ENCODE measurements around the gene HLA-DOA. TPM values are rescaled to one million over a fixed set of nuclear protein-coding genes. Genes with fewer than 3 reads are reported as not detected.

The HLA-DOA gene
- total RNA-seq, 1 experiment from 2014 or later: 13.6 TPM

DNA sequence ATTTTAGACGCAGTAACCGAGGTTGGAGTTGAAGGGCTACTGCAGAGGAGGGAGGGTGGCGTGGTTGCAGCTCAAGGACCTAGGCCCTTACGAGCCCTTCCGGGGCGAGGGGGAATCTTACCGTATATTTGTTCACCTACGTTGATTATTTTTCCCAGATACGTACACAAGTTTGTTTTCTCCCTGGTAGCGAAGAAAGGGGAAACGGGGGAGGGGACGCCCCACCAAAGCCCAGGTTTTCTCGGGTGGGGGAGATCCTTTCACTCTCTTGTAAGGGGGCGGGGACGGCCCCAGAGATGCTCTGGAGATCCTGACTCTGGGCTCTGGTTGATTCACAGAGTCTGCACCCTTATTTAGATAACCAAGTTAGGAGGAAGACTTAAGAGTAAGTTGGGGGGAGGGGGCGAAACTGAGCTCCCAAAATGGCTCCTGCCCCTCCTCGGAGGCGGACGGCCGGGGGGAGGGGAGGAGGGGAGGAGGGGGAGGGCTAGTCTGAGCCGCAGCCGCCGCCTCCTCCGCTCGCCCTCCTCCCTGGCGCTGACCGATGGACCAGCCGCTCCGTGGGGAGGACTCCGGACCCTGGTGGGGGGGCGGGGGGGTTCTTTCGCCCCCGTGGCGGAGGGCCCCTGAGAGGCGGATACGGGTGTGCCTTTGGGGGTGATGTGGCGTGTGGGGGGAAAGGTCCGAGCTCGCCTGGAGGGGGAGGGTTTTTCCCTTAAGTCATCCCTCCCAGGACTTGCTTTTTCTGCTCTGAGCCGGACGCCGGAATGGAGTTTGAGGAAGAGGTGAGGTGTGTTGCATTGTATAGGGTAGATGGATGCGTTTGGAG lies 38.8 kb downstream of the HLA-DOA start:
- H3K27ac Mint-ChIP-seq: peak overlapping the region; percentile 100
- ATAC-seq: 0 out of 2 replicates have a peak, but pooled peaks have one; percentile 0

More for the DNA sequence above, 38.8 kb downstream of the HLA-DOA start:
- POLR2A ChIA-PET: interaction anchor here (0.6 to 7.0 kb wide), 17 partner anchors 12 to 1979 kb away, joined by 3 to 146 read pairs (median 5); partner anchors contain the start of genes HLA-DMA, HLA-DMB, HMGA1 and PSMB8
- Mint-ChIP-seq H3K9me3 (no peaks in the 10 kb centered on the region), H3K36me3 (peaks cover 55% of the 10 kb centered on the region), H3K27me3 (ENCODE audit: low read depth) (peaks cover 4% of the 10 kb centered on the region; the same call in 1 of the 2 replicates), H3K4me3 (peak overlapping the region; percentile 98), H3K4me1 (peaks cover 24% of the 10 kb centered on the region)
- peak; percentile 78 for DNase-seq (ENCODE audit: low spot score)
- CTCF ChIA-PET: interaction anchor here (0.7 to 11.8 kb wide), 11 partner anchors 14 to 698 kb away, joined by 3 to 205 read pairs (median 6); partner anchors contain the start of genes HLA-DMA and TAP2
- TF ChIP-seq, protein P1, sequence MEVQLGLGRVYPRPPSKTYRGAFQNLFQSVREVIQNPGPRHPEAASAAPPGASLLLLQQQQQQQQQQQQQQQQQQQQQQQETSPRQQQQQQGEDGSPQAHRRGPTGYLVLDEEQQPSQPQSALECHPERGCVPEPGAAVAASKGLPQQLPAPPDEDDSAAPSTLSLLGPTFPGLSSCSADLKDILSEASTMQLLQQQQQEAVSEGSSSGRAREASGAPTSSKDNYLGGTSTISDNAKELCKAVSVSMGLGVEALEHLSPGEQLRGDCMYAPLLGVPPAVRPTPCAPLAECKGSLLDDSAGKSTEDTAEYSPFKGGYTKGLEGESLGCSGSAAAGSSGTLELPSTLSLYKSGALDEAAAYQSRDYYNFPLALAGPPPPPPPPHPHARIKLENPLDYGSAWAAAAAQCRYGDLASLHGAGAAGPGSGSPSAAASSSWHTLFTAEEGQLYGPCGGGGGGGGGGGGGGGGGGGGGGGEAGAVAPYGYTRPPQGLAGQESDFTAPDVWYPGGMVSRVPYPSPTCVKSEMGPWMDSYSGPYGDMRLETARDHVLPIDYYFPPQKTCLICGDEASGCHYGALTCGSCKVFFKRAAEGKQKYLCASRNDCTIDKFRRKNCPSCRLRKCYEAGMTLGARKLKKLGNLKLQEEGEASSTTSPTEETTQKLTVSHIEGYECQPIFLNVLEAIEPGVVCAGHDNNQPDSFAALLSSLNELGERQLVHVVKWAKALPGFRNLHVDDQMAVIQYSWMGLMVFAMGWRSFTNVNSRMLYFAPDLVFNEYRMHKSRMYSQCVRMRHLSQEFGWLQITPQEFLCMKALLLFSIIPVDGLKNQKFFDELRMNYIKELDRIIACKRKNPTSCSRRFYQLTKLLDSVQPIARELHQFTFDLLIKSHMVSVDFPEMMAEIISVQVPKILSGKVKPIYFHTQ (CRISPR knock-in tag; IDR thresholded peaks at IDR 0.05): peak; percentile 69; the same call in 1 of the 2 replicates
- TF ChIP-seq, protein P2, sequence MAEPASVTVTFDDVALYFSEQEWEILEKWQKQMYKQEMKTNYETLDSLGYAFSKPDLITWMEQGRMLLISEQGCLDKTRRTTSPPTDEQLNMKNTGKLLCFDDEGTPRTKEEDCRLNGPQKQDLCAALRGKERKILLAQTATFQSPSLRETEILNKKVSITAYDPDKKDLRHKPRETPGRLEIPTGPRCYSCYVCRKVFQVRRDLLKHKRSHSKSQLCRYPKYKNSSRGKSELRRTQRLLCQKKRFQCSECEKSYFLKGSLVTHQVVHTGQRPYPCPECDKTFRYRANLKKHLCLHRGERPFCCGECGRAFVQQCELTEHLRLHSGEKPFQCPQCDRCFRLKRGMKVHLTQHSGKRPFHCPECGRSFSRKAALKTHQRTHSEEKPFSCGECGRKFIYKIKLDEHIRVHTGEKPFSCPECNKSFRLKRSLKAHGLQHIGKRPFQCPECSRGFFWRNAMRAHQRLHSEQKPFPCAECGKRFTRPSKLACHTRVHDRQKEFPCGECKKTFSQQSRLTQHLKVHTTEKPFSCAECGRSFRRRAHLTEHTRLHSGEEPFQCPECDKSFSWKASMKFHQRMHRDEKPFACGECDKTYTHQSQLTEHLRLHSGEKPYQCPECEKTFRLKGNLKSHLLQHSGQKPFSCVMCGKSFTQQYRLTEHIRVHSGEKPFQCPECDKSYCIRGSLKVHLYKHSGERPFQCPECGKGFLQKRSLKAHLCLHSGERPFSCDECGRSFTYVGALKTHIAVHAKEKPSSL (CRISPR knock-in tag; conservative IDR thresholded peaks at IDR 0.05): peak; percentile 63
- TF ChIP-seq EMX1 (CRISPR knock-in tag; IDR thresholded peaks at IDR 0.05) (peak; percentile 21; the same call in 1 of the 2 replicates), TP53 (CRISPR knock-in tag; IDR thresholded peaks at IDR 0.05) (no peak), ZNF671 (CRISPR knock-in tag; IDR thresholded peaks at IDR 0.05) (0 out of 2 replicates have a peak, but pooled peaks have one; percentile 49), PRRX2 (CRISPR knock-in tag; IDR thresholded peaks at IDR 0.05) (0 out of 2 replicates have a peak, but pooled peaks have one; percentile 71), GTF2I (CRISPR knock-in tag; conservative IDR thresholded peaks at IDR 0.05) (no peak), NFE2L1 (CRISPR knock-in tag; IDR thresholded peaks at IDR 0.05) (peak; percentile 75), TEAD4 (CRISPR knock-in tag; IDR thresholded peaks at IDR 0.05) (0 out of 2 replicates have a peak, but pooled peaks have one; percentile 27), ESRRA (CRISPR knock-in tag; IDR thresholded peaks at IDR 0.05; ENCODE audit: borderline replicate concordance) (no peak), NR3C1 (CRISPR knock-in tag; conservative IDR thresholded peaks at IDR 0.05; ENCODE audit: low read depth) (no peak), ZBTB21 (CRISPR knock-in tag; IDR thresholded peaks at IDR 0.05; ENCODE audit: borderline replicate concordance) (no peak), ZNF423 (CRISPR knock-in tag; IDR thresholded peaks at IDR 0.05) (no peak), ZNF263 (CRISPR knock-in tag; IDR thresholded peaks at IDR 0.05; ENCODE audit: low read depth) (peak; percentile 97), FOXK1 (CRISPR knock-in tag; IDR thresholded peaks at IDR 0.05) (no peak), TEAD1 (CRISPR knock-in tag; IDR thresholded peaks at IDR 0.05) (no peak), NFATC4 (CRISPR knock-in tag; IDR thresholded peaks at IDR 0.05) (peak; percentile 59; the same call in 1 of the 2 replicates)
- TF ChIP-seq, protein P3, sequence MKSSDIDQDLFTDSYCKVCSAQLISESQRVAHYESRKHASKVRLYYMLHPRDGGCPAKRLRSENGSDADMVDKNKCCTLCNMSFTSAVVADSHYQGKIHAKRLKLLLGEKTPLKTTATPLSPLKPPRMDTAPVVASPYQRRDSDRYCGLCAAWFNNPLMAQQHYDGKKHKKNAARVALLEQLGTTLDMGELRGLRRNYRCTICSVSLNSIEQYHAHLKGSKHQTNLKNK (CRISPR knock-in tag; IDR thresholded peaks at IDR 0.05): 0 out of 2 replicates have a peak, but pooled peaks have one; percentile 17
- TF ChIP-seq, protein P4, sequence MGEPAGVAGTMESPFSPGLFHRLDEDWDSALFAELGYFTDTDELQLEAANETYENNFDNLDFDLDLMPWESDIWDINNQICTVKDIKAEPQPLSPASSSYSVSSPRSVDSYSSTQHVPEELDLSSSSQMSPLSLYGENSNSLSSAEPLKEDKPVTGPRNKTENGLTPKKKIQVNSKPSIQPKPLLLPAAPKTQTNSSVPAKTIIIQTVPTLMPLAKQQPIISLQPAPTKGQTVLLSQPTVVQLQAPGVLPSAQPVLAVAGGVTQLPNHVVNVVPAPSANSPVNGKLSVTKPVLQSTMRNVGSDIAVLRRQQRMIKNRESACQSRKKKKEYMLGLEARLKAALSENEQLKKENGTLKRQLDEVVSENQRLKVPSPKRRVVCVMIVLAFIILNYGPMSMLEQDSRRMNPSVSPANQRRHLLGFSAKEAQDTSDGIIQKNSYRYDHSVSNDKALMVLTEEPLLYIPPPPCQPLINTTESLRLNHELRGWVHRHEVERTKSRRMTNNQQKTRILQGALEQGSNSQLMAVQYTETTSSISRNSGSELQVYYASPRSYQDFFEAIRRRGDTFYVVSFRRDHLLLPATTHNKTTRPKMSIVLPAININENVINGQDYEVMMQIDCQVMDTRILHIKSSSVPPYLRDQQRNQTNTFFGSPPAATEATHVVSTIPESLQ (CRISPR knock-in tag; IDR thresholded peaks at IDR 0.05): no peak
- TF ChIP-seq, protein P5, sequence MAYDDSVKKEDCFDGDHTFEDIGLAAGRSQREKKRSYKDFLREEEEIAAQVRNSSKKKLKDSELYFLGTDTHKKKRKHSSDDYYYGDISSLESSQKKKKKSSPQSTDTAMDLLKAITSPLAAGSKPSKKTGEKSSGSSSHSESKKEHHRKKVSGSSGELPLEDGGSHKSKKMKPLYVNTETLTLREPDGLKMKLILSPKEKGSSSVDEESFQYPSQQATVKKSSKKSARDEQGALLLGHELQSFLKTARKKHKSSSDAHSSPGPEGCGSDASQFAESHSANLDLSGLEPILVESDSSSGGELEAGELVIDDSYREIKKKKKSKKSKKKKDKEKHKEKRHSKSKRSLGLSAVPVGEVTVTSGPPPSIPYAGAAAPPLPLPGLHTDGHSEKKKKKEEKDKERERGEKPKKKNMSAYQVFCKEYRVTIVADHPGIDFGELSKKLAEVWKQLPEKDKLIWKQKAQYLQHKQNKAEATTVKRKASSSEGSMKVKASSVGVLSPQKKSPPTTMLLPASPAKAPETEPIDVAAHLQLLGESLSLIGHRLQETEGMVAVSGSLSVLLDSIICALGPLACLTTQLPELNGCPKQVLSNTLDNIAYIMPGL (CRISPR knock-in tag; IDR thresholded peaks at IDR 0.05): peak; percentile 15; the same call in 1 of the 2 replicates
- TF ChIP-seq, protein P6, sequence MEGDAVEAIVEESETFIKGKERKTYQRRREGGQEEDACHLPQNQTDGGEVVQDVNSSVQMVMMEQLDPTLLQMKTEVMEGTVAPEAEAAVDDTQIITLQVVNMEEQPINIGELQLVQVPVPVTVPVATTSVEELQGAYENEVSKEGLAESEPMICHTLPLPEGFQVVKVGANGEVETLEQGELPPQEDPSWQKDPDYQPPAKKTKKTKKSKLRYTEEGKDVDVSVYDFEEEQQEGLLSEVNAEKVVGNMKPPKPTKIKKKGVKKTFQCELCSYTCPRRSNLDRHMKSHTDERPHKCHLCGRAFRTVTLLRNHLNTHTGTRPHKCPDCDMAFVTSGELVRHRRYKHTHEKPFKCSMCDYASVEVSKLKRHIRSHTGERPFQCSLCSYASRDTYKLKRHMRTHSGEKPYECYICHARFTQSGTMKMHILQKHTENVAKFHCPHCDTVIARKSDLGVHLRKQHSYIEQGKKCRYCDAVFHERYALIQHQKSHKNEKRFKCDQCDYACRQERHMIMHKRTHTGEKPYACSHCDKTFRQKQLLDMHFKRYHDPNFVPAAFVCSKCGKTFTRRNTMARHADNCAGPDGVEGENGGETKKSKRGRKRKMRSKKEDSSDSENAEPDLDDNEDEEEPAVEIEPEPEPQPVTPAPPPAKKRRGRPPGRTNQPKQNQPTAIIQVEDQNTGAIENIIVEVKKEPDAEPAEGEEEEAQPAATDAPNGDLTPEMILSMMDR (IDR thresholded peaks at IDR 0.05): no peak
- TF ChIP-seq, protein P7, sequence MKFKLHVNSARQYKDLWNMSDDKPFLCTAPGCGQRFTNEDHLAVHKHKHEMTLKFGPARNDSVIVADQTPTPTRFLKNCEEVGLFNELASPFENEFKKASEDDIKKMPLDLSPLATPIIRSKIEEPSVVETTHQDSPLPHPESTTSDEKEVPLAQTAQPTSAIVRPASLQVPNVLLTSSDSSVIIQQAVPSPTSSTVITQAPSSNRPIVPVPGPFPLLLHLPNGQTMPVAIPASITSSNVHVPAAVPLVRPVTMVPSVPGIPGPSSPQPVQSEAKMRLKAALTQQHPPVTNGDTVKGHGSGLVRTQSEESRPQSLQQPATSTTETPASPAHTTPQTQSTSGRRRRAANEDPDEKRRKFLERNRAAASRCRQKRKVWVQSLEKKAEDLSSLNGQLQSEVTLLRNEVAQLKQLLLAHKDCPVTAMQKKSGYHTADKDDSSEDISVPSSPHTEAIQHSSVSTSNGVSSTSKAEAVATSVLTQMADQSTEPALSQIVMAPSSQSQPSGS (CRISPR knock-in tag; IDR thresholded peaks at IDR 0.05; ENCODE audit: borderline replicate concordance, low read depth): no peak

Data from WTC11 (cell line).